Embryonic facial prominence (tissue), 1 donor: Measurements from ENCODE around the gene AIP.
A peak's percentile ranks its signal among the peaks of the same experiment; 100 is the strongest.

ENCODE experiments used
- DNase-seq: peaks from one replicate; pipeline ENCODE4 v3.0.0-alpha.2; 2016; ENCODE audit errors: extremely low spot score

The AIP gene

DNA sequence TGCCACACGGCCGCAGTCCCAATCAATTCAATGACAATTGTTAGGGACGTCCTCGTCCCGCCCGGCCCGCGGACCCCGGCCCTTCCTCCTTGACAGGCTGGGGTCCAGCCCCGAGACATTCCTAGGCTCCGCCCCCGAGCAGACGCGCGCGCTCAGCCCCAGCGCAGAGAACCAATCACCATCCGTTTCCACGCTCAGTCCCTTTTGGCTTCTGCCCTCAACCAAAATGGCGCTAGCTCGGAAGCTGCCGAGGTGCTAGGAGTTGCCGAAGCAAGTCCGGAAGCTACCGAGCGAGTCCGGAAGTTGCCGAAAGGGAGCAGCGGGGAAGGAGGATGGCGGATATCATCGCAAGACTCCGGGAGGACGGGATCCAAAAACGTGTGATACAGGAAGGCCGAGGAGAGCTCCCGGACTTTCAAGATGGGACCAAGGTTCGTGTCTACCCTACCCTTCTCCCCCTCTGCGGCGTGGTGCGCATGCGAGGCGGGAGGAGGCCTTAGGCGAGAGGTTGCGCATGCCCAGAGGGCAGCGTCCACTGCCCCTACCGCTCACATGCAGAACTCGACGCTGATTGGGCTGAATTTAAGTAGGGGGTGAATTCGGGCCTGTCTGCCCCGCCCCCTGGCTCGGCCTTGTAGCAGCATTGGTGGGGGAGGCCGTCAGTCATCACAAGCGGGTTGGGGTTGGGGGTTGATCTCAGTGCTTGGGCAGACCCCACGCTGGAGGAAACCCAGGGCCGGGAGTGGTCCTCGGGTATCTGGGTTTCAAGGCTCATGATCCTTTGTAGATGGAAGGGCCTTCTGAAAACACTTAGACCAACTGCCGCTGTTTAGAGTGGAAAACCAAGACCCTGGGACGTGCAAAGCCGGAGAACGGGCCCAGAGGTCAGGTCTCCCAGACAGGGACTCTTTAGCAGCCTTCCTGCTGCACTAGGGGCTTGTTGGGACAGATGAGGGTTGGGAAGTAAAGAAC lies at the start of gene AIP:
TSS of gene AIP (plus strand) at position 200 of the 972 bp plus-strand sequence. CDS start at position 333, 133 bp downstream.
- peak; percentile 95 for DNase-seq

DNA sequence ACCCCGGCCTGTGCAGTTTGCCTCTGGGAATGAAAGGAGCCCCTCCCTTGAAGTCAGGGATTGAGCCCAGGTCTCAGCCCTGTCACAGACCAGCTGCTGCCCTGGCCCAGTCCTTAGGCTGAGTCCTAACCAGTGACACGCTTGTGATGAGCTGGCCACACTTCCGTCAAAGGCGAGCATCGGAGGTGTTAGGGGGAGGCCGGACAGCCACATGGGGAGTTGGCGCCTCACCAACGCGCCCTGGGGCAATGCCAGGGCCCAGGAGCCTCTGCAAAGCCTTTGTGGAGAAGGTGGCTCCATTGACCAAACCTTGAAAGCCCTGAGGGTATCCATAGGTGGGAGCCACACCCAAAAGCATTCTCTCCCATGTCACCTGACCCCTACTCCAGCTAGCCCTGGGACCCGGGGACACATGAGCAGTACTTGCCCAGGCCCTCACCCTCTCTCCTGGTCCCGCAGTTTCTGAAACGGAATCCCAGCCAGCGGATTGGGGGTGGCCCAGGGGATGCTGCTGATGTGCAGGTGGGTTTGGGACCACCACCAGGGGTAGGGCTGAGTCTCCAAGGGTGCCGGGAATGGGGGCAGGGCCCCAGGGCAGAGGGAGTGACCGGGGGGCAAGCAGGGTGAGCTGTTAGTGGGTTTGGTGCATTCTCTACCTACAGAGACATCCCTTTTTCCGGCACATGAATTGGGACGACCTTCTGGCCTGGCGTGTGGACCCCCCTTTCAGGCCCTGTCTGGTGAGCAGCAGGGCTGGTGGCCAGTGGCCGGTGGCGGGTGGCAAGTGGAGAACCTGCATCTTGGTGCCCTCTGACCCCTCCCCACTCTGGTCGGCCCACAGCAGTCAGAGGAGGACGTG lies 49.1 kb upstream of the AIP start:
- DNase-seq = no peak

DNA sequence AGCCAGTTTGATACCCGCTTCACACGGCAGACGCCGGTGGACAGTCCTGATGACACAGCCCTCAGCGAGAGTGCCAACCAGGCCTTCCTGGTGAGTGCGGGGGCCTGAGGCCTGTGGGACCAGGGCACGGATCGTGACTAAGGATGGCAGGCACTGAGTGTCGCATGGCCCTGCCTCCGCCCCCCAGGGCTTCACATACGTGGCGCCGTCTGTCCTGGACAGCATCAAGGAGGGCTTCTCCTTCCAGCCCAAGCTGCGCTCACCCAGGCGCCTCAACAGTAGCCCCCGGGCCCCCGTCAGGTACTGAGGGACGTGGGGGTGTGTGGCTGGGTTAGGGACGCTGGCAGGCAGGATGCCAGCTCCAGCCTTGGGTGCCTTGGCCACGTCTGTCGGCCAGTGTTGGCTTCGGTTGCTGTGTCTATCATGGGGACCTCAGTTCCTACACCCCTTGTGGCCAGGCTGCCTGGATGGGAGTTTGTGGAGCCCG lies 48.4 kb upstream of the AIP start:
- no peak for DNase-seq

DNA sequence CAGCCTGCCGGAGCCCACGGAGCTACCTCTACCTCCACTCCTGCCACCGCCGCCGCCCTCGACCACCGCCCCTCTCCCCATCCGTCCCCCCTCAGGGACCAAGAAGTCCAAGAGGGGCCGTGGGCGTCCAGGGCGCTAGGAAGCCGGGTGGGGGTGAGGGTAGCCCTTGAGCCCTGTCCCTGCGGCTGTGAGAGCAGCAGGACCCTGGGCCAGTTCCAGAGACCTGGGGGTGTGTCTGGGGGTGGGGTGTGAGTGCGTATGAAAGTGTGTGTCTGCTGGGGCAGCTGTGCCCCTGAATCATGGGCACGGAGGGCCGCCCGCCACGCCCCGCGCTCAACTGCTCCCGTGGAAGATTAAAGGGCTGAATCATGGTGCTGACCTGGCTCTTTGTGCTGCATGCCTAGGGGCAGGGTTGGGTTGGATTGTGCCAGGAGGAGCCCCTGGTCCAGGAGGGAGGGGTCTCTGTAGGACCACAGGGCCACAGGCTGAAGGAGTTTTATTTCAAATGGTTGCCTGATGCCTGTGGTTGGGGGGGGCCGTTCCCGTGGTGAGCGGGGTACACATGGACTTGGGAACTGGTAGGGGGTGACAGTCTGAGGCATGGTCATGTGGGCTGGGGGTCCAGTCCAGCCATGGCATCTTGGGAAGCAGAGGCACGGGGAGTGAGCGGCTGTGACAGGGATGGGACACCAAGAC lies 47.6 kb upstream of the AIP start:
- no peak for DNase-seq

DNA sequence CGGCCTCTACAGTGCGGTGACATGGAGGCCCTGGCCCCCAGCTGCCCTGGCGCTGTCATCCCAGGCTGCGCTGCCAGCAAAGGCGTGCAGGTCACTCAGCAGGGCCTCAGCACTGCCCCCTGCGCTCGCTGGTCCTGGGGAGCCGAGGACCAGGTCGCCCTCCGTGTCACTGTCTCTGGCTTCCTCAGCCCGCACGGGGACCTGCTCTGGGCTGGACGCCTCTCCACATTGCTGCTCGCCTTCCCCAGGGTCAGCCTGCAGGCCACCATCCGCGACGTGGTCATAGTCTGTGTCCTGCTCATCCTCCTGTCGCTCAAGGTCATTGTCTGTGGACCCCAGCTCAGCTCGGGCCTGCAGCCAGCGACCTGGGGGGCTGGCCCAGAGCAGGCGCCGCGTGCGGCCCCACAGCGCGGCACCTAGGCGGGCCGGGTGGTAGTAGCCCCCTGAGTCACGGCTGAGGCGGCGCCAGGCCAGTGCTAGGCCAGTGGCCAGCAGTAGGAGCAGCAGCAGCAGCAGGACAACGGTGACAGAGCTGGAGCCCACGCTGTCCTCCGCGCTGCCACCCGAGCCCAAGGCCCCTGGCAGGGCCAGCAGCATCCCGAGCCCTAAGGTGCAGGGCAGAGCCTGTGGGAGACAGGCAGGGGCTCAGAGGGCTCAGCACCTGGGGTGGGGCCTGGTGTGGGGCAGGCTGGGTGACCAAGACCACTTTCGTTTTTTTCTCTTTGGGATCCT lies 46.9 kb upstream of the AIP start:
- no peak for DNase-seq

DNA sequence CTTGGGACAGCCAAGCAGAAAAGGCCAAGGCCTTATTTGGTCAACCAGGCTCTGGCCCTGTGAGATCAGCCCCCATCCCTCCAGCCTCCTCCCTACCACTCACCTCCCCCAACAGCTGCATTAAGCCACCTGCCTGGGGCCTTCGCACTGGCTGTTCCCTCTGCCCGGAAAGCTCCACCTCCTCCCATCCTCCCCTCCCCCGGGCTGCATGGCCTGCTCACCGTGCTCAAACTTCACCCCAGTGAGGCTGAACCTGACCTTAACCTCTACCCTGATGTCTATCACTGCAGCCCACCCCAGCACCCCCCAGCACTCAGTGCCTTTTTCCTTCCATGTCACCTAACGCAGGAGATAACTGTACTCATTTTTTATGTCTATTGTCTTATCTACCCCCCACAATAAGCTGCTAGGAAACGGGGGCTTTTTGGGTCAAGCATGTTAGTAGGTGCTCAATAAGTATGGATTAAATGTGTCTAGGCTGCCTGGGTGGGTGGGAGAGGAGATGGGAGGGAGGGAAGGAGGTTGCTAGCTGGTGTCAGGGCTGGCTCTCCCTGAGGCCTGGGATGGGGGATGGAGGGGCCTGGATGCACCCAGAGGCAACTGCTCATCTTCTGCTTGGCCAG lies 46.3 kb upstream of the AIP start:
- DNase-seq = no peak

DNA sequence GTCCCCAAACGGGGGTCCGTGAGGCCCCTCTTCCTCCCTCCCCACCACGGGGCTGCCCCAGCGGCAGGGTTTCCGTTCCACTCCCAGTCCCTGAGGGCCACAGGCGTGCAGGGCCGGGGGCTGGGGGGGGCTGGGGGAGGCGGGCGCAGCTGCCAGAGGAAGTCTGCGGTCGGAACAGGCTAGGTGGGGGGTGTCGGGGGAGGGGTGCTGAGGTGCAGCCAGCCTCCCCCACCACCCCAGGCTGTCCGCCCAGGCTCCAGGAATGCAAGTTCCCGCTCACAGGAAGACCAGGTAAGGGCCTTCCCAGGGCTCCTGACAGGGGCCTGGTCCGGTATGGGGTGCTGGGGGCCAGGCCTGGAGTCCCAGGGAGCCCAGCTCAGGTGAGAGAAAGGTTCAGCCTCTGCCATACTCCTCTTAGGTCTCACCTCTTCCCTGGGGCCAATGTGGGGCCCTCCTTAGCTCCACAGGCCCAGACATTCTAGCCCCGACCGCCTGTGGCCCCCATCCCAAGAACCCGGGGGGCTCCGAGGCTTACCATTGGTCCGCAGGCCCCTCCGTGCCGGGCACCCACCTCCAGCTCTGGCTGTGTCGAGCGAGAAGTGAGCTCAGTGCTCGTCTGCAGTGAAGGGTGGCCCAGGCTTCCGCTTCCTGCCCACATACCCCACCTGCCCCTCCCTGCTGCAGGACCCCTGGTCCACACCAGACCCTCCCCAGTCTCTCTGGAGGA lies 45.6 kb upstream of the AIP start, which contains the start of gene PTPRCAP:
TSS of gene PTPRCAP (minus strand) at position 601 of the 727 bp plus-strand sequence. CDS start at position 538, 63 bp downstream.
- DNase-seq = no peak

DNA sequence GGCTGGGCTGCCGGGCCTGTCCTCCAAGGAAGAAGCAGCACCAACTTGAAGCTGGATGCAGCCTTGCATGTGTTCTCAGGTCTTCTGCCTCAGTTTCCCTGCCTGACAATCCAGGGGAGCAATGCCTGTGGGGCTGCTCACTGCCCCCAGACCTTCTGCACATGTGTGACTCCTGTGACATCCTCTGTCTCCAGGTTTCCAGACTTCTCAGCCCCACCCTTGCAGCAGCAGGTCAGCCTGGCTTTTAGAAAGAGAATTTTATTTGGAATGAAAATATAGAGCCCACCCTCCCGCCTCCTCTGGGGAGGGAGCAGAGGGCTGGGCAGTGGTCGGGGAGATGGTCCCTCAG lies 45.0 kb upstream of the AIP start:
- no peak for DNase-seq

DNA sequence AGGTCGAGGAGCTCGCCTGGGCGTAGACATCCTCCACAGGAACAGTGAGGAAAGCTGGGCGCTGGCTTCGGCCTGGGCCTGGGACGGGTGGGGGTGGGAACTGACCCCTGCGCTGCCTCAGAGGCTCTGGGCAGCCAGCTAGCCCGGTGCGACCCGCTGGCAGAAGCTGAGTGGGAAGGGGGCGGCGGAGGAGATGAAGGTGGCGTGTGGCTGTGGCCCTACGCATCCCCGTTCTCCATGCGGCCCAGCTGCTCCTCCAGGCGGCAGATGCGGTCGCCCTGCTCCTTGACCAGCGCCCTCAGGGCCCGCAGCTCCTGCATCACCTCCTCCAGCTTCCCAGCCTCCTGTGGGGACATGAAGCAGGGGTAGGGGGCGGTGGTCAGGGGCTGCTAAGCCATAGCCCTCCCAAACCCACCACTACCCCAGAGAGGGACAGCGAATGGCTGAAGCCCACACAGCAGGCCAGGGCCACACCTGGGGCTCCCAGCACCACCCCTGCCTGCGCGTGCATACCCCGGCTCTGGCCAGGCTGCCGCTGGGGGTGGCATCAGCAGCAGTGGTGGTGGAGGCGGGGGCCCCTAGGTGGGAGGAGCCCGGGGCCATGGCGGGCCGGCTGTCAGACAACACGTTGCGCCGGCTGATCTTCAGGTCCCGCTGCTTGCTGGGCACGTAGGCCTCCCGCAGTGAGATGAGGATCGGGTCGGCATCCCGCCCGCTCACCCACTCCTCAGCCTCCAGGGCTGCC lies 44.5 kb upstream of the AIP start:
- DNase-seq = no peak

DNA sequence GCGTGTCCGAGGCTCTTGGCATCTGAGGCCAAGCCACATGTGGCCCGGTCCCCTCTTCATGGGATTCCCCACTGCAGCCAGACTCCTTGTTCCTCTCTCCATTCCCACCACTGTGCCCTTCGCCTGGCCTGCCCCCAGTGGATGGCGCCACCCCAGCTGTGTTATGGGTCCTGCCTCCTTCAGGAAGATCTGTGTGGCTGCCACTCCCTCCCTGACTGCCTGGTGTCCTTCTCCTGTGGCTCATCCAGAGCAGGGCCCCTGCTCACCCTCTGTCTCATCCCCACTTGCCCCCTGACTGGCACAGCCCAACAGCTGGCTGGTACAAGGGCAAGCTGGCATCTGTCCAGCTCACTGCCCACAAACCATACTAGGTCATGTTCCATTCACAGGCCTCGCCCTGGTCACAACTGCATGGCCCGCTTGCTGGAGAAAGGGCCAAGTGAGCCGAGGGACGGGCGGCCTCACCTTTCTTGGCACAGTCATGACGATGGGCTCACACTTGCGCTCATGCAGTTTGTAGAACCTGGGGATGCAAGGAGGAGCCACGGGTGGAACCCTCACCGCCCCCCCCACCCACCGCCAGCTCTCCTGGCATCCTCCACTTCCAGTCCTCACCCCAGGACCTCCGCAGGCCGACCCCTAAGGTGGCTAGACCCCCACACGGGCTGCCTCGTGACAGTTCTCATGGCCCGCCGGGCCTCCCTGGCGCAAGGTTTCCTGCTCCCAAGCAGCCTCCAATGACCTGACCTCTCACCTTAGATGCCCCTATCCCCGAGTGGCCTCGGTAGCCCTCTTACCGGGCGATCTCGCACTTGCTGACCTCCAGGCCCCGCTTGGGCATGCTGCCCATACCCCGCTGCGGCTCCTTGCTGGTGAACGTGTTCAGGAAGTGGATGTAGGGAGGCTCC lies 43.3 kb upstream of the AIP start:
- DNase-seq = no peak

DNA sequence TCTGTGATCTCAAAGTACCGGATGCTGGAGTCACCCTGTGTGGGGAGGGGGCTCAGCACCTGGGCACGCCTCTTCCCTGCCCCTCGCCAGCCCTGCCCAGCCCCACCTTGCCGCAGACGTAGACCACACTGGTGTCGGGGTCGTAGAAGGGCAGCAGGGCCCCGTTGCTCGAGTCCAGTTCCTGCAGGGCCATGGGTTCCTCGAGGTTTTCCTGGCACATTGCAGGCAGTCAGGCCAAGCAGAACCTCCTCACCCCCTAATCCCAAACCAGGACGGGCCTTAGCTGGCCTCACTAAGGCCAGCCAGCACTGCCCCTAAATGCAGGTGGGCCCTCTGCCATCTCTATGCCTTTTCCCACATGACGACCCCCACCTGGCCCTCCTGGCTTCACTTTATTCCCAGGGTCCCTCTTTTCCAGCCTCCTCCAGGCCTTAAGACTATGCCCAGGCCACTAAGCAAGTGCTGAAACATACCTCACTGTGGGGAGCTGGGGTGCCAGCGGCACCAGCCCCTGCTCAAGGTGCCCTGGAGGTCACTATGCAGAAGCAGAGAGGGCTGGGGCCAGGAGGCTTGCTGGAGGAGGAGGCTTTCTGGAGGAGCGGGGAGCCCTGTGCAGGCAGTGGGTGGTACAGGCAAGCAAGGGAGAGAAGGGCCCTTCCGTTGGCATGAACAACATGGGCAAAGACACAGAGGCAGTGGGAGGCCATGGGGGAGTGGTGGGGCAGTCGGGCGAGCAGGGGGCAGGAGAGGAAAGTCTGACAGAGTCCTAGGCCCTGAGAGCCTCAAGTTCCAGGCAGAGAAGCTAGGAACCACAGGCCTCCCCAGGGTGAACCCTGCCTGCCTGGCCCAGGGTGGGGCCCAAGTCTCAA lies 42.4 kb upstream of the AIP start:
- no peak for DNase-seq

DNA sequence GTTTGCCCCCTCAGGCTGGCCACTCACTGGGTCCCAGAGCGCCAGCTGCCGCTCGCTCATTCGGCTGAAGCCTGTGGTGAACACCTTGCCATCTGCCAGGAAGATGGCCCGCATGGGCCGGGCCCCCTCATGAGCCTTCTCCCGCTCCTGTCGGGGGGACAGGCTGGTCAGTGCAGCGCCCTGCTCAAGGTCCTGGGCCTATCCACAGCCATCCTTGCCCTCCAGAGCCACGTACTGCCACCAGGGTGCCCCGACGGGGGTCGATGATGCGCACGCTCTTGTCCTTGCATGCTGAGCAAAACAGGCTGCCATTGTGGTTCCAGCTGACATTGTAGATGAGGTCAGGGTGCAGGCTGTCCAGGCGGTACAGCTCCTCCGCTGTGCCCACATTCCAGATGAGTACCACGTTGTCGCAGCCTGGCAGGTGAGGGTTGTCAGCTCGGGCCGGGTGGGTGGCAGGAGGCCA lies 41.7 kb upstream of the AIP start:
- DNase-seq = no peak

DNA sequence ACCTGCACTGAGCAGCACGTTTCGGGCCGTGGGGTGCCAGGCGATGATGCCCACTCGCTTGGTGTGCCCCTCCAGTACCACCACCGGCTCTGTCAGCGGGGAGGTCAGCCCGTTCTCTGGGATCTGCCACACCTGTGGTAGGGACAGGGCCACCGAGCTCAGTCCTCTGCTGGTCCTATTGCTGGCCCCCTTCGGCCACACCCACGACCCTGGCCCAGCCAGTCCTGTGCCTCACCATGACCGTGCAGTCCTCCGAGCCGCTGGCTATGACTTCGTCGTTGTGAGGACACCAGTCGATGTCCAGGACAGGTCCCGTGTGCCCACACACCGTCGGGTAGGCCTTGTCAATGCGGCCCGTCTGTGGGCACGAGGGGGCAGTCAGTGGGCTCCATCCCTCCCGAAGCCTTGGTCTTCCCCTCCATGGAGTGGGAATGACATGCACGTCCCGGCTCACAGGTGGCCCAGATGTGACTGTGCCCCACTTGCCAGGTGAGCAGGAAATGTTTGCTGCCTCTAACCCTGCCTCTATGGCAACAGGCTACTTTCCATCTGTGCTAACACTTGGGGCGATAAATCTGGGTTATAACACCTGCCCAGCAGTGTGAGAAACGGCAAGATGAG lies 41.0 kb upstream of the AIP start:
- DNase-seq = no peak

DNA sequence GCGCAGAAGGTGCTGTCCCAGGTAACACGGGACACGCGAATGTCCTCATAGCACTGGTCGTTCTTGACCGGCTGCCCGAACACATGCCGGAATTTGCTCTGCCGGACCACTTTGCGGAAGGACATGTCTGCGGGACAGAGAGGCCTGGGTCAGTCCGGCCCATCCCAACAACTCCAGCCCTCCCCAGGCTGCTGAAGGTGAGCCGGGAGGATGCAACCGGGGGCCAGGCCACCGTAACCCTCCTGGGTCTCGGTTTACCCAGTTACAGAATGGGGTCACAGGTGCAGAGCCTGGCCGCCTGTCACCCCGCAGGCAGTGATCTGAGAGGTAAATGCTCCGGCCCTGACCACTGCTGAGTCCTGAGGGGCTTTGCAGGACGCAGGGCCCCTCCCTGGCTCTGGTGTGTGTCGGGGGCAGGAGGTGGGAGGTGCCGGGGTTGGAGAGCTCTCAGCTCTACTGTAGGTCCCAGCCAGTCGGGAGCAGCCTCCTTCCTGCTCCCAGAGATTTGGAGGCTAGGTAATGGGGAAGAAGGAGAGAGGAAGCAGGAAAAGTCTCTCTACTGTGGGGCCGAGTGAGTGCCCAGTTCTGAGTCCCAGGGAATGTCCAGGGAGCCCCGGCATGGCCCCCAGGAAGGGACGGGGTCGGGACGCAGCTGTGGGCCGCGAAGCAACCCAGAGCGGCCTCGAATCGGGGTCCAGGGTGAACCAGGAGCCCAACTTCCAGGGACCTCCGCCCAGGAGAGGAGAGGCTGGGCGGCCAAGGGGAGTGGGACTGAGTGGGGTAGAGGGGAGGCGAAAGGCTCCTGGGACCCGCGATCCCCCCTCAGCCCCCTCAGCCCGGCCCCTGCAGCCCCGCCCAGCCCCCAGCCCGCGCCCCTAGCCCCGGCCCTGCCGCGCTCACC lies 40.1 kb upstream of the AIP start:
- DNase-seq = no peak

DNA sequence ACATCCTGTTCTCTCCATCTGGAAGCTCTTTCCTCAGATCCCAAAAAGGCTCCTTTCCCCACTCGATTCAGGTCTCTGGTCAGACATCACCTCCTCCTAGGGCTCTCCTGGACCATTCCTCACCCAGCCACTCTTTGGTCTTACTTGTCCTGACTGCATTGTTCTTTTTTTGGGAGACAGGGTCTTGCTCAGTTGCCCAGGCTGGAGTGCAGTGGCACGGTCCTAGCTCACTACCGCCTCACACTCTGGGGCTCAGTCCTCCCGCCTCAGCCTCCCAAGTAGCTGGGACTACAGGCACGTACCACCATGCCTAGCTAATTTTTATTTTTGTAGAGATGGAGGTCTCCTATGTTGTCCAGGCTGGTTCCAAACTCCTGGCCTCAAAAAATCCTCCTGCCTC lies 37.3 kb upstream of the AIP start:
- no peak for DNase-seq

DNA sequence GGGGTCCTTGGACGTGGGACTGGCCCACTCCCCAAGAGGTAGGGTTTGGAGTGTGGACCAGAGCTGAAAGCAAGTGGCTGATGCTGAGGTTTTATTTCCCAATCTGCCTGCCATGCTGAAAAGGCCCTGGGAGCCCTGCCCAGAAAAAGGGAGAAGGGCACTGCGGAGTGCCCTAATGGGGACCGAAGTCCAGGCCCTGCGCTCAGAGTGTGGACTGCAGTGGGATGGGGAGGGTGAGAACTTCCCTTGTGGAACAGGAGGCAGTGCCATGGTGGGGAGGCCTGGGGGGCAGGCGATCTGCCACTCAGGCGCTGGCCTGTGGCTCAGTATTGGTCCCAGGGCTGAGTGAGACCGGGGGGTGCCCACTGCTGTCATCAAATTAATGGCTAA lies 34.6 kb upstream of the AIP start:
- DNase-seq = no peak
